GM23248 (cell line): Measurements from ENCODE around the gene OTOP3.

Source experiments
- EZH2 ChIP-seq: fragments of 200-600 bp; sonication (generic); IDR thresholded peaks from 2 replicates; pipeline ENCODE4 v1.6.1; 2018; ENCODE audit warnings: antibody characterized with exemption, mild to moderate bottlenecking; ENCODE audit not compliant: insufficient read depth, poor library complexity, severe bottlenecking
- EZH2phosphoT487 ChIP-seq: fragments of 200-600 bp; sonication (generic); IDR thresholded peaks from 2 replicates; pipeline ENCODE4 v1.6.1; 2018; ENCODE audit warnings: antibody characterized with exemption, moderate library complexity, mild to moderate bottlenecking, low read depth; ENCODE audit not compliant: insufficient read depth

DNA sequence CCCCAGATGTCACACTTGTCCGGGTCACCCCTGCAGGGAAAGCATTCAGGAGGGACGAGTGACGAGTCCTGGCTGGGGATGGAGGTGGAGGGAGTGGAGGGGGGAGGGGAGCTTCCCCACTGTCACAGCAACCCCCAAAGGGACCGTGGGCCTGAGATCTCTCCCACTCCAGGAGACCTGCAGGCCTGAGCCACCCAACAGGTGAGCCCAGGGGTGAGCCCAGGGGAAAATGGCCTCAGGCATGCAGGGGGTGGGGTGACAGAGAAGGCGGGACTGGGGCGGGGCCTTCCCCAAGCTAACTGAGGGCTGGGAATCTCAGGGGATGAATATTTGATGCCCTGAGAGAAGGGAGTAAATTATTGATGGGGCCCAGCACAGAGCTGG lies 15.1 kb upstream of the OTOP3 start:
- TF ChIP-seq EZH2 (no peak), EZH2phosphoT487 (no peak)
